ENCODE data around the gene AGPAT2.

The AGPAT2 gene

GRCh38 chr9:136712690-136713544 lies 25.7 kb upstream of the AGPAT2 start:
- TF ChIP-seq TOX (CRISPR knock-in tag; IDR thresholded peaks at IDR 0.05; ENCODE audit: borderline replicate concordance) (no peak), RARB (CRISPR knock-in tag; IDR thresholded peaks at IDR 0.05) (no peak), ZFP30 (CRISPR knock-in tag; IDR thresholded peaks at IDR 0.05) (no peak), SNAI2 (CRISPR knock-in tag; IDR thresholded peaks at IDR 0.05) (no peak), CREB5 (CRISPR knock-in tag; IDR thresholded peaks at IDR 0.05; ENCODE audit: low read depth) (no peak), OSR1 (CRISPR knock-in tag; IDR thresholded peaks at IDR 0.05) (no peak), ARNTL (CRISPR knock-in tag; IDR thresholded peaks at IDR 0.05; ENCODE audit: borderline replicate concordance, low read depth) (no peak), GLIS3 (CRISPR knock-in tag; IDR thresholded peaks at IDR 0.05) (no peak), PATZ1 (CRISPR knock-in tag; IDR thresholded peaks at IDR 0.05; ENCODE audit: borderline replicate concordance) (no peak), ZFP3 (CRISPR knock-in tag; IDR thresholded peaks at IDR 0.05) (no peak), CSRNP3 (CRISPR knock-in tag; IDR thresholded peaks at IDR 0.05) (no peak), ISL1 (CRISPR knock-in tag; IDR thresholded peaks at IDR 0.05) (no peak), ZC3H10 (CRISPR knock-in tag; IDR thresholded peaks at IDR 0.05) (no peak), CSDC2 (CRISPR knock-in tag; IDR thresholded peaks at IDR 0.05) (no peak), ZNF565 (CRISPR knock-in tag; conservative IDR thresholded peaks at IDR 0.05; ENCODE audit: low read depth) (no peak), TSHZ2 (CRISPR knock-in tag; IDR thresholded peaks at IDR 0.05) (no peak), PPARA (CRISPR knock-in tag; IDR thresholded peaks at IDR 0.05; ENCODE audit: borderline replicate concordance) (no peak), POU6F1 (CRISPR knock-in tag; IDR thresholded peaks at IDR 0.05; ENCODE audit: borderline replicate concordance, low read depth) (no peak)
- ATAC-seq = peak; percentile 31

GRCh38 chr9:136711751-136712689 lies 24.8 kb upstream of the AGPAT2 start, which contains the start of gene DIPK1B:
Gene DIPK1B, plus strand, starts transcription at chr9:136712572. Its CDS starts 94 bp downstream, at chr9:136712666.
- TF ChIP-seq POU6F1 (CRISPR knock-in tag; IDR thresholded peaks at IDR 0.05; ENCODE audit: borderline replicate concordance, low read depth) (no peak), SNAI2 (CRISPR knock-in tag; IDR thresholded peaks at IDR 0.05) (no peak), ZFP3 (CRISPR knock-in tag; IDR thresholded peaks at IDR 0.05) (no peak), CSDC2 (CRISPR knock-in tag; IDR thresholded peaks at IDR 0.05) (no peak), CREB5 (CRISPR knock-in tag; IDR thresholded peaks at IDR 0.05; ENCODE audit: low read depth) (no peak), OSR1 (CRISPR knock-in tag; IDR thresholded peaks at IDR 0.05) (no peak), ZNF8 (CRISPR knock-in tag; IDR thresholded peaks at IDR 0.05) (no peak), ARNTL (CRISPR knock-in tag; IDR thresholded peaks at IDR 0.05; ENCODE audit: borderline replicate concordance, low read depth) (no peak), ESRRG (CRISPR knock-in tag; IDR thresholded peaks at IDR 0.05) (no peak), TCF4 (CRISPR knock-in tag; IDR thresholded peaks at IDR 0.05; ENCODE audit: borderline replicate concordance) (no peak), TOX (CRISPR knock-in tag; IDR thresholded peaks at IDR 0.05; ENCODE audit: borderline replicate concordance) (no peak)
- peak; percentile 43 for ATAC-seq

- ATAC-seq = peak; percentile 24
Measured at GRCh38 chr9:136711219-136711648, 24.0 kb upstream of the AGPAT2 start.

Data from SK-N-SH treated with all-trans-retinoic acid at 6 μM for 48 hours (cell line).